ENCODE data around the gene PRAMEF12. TPM values are rescaled to one million over a fixed set of nuclear protein-coding genes. Genes with fewer than 3 reads are reported as not detected.

Gene PRAMEF12
- polyA plus RNA-seq, 1 donor from 2014 or later = not detected

DNA sequence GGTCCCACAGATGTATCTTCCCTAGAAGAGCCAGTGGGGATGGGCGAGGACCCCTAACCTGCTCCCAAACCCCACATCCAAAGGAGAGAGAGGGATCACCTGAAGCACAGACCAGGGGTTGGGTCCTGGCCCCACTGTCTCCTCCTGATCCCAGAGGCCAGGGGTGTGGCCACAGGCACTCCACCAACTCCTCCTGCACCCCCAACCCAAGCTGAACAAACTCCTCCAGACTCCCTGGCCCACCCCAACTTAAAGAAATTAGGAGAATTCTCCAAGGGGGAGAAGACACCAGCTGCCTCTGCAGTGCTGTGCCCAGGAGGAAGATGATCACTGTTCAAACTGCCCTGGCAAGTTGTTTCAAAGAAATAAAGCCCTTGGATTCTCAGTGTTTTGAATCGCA lies 4.5 kb upstream of the PRAMEF12 start:
- no peaks in the 10 kb centered on the region for H3K79me2 ChIP-seq (replicated peaks; ENCODE audit: insufficient read depth, low read length)
- H3F3A ChIP-seq (ENCODE audit: insufficient read depth, low read length, poor library complexity, severe bottlenecking) = no peaks in the 10 kb centered on the region
- no peak overlapping the region for H3K4me3 ChIP-seq (ENCODE audit: low read length)
- no peak overlapping the region for H3K27ac ChIP-seq (ENCODE audit: low read length)
- no peak overlapping the region for H3K9ac ChIP-seq (ENCODE audit: low read length)
- H4K20me1 ChIP-seq (ENCODE audit: insufficient read depth) = no peaks in the 10 kb centered on the region
- no peak for TF ChIP-seq EP300 (conservative IDR thresholded peaks at IDR 0.05; ENCODE audit: poor library complexity, severe bottlenecking)
- TF ChIP-seq EZH2 (IDR thresholded peaks at IDR 0.05; ENCODE audit: borderline replicate concordance, insufficient read depth, low read length, poor library complexity, severe bottlenecking) = no peak
- no peak for TF ChIP-seq SMC3 (conservative IDR thresholded peaks at IDR 0.05; ENCODE audit: poor library complexity)
- TF ChIP-seq MXI1 (conservative IDR thresholded peaks at IDR 0.05; ENCODE audit: poor library complexity, severe bottlenecking) = no peak
- TF ChIP-seq, protein P1, sequence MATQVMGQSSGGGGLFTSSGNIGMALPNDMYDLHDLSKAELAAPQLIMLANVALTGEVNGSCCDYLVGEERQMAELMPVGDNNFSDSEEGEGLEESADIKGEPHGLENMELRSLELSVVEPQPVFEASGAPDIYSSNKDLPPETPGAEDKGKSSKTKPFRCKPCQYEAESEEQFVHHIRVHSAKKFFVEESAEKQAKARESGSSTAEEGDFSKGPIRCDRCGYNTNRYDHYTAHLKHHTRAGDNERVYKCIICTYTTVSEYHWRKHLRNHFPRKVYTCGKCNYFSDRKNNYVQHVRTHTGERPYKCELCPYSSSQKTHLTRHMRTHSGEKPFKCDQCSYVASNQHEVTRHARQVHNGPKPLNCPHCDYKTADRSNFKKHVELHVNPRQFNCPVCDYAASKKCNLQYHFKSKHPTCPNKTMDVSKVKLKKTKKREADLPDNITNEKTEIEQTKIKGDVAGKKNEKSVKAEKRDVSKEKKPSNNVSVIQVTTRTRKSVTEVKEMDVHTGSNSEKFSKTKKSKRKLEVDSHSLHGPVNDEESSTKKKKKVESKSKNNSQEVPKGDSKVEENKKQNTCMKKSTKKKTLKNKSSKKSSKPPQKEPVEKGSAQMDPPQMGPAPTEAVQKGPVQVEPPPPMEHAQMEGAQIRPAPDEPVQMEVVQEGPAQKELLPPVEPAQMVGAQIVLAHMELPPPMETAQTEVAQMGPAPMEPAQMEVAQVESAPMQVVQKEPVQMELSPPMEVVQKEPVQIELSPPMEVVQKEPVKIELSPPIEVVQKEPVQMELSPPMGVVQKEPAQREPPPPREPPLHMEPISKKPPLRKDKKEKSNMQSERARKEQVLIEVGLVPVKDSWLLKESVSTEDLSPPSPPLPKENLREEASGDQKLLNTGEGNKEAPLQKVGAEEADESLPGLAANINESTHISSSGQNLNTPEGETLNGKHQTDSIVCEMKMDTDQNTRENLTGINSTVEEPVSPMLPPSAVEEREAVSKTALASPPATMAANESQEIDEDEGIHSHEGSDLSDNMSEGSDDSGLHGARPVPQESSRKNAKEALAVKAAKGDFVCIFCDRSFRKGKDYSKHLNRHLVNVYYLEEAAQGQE (IDR thresholded peaks at IDR 0.05; ENCODE audit: borderline replicate concordance) = no peak
- no peak for TF ChIP-seq RAD21 (conservative IDR thresholded peaks at IDR 0.05)
- no peak for TF ChIP-seq TAF1 (IDR thresholded peaks at IDR 0.05; ENCODE audit: low read depth)
- no peak for TF ChIP-seq CTCF (IDR thresholded peaks at IDR 0.05; ENCODE audit: poor library complexity, severe bottlenecking)
- no peak for TF ChIP-seq POLR2AphosphoS5 (IDR thresholded peaks at IDR 0.05)
- H3K27me3 ChIP-seq (ENCODE audit: insufficient read depth, low read depth, low read length) = no peaks in the 10 kb centered on the region
- H3K9me3 ChIP-seq (ENCODE audit: low read length) = no peaks in the 10 kb centered on the region
- H3K9me2 ChIP-seq (ENCODE audit: insufficient read depth, low read length) = no peaks in the 10 kb centered on the region
- H3K36me3 ChIP-seq (ENCODE audit: insufficient read depth, low read length) = no peaks in the 10 kb centered on the region
- H3K4me2 ChIP-seq (ENCODE audit: low read length) = no peak overlapping the region
- H2AFZ ChIP-seq (ENCODE audit: low read depth, low read length) = no peak overlapping the region

DNA sequence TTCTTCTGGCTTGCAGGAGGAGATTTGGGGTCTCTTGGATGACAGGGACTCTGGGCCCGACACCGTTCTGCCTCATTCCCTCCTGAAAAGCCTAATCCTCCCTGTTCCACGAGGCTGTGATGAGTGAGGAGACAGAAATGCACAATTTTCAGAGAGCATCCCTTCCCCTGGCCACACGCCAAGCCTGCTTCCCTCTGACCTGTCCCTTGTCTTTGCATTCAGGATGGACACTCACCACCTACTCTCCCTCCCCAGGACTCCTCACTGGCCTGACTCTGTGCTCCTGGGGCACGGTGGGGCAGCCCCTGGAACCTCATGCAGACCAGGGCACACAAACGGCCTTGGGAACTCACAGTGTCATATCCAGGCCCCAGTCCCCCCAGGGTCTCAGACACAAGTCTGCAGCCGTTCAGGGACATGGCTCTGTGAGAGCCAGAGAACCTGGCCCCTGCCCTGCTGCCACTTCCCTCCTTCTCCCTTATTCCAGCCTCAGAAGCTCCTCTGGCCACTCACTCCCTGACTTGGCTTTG lies 3.5 kb upstream of the PRAMEF12 start:
- Histone ChIP-seq H3K36me3 (ENCODE audit: insufficient read depth, low read length) (no peaks in the 10 kb centered on the region), H3K9me2 (ENCODE audit: insufficient read depth, low read length) (no peaks in the 10 kb centered on the region), H3K79me2 (replicated peaks; ENCODE audit: insufficient read depth, low read length) (no peaks in the 10 kb centered on the region), H3K4me3 (ENCODE audit: low read length) (no peak overlapping the region), H3K27me3 (ENCODE audit: insufficient read depth, low read depth, low read length) (no peaks in the 10 kb centered on the region), H3F3A (ENCODE audit: insufficient read depth, low read length, poor library complexity, severe bottlenecking) (no peaks in the 10 kb centered on the region), H3K4me2 (ENCODE audit: low read length) (no peak overlapping the region), H4K20me1 (ENCODE audit: insufficient read depth) (no peaks in the 10 kb centered on the region), H3K9me3 (ENCODE audit: low read length) (no peaks in the 10 kb centered on the region), H3K9ac (ENCODE audit: low read length) (no peak overlapping the region), H2AFZ (ENCODE audit: low read depth, low read length) (no peak overlapping the region), H3K27ac (ENCODE audit: low read length) (no peak overlapping the region)
- TF ChIP-seq MXI1 (conservative IDR thresholded peaks at IDR 0.05; ENCODE audit: poor library complexity, severe bottlenecking) (no peak), EZH2 (IDR thresholded peaks at IDR 0.05; ENCODE audit: borderline replicate concordance, insufficient read depth, low read length, poor library complexity, severe bottlenecking) (no peak), RAD21 (conservative IDR thresholded peaks at IDR 0.05) (no peak), TAF1 (IDR thresholded peaks at IDR 0.05; ENCODE audit: low read depth) (no peak), POLR2AphosphoS5 (IDR thresholded peaks at IDR 0.05) (no peak), SMC3 (conservative IDR thresholded peaks at IDR 0.05; ENCODE audit: poor library complexity) (no peak), CTCF (IDR thresholded peaks at IDR 0.05; ENCODE audit: poor library complexity, severe bottlenecking) (no peak), EP300 (conservative IDR thresholded peaks at IDR 0.05; ENCODE audit: poor library complexity, severe bottlenecking) (no peak)
- TF ChIP-seq, protein P1 (IDR thresholded peaks at IDR 0.05; ENCODE audit: borderline replicate concordance) = no peak

Data from neural cell (in vitro differentiated cells).